Activated naive CD8-positive, alpha-beta T cell treated with anti-CD3 and anti-CD28 coated beads for 36 hours (primary cell): ENCODE data around the gene TXNL4B. TPM values are rescaled to one million over a fixed set of nuclear protein-coding genes. Genes with fewer than 3 reads are reported as not detected.

Experiments used
- DNase-seq: peaks from one replicate; pipeline ENCODE4 v3.0.0; 2021
- H3K27ac Mint-ChIP-seq: one replicate; pipeline ENCODE4 v1.8.0; 2022; ENCODE audit warnings: mild to moderate bottlenecking, moderate library complexity, mixed read lengths
- H3K27me3 Mint-ChIP-seq: one replicate; pipeline ENCODE4 v1.8.0; 2022; ENCODE audit warnings: mild to moderate bottlenecking, mixed read lengths
- H3K36me3 Mint-ChIP-seq: one replicate; pipeline ENCODE4 v1.8.0; 2021; ENCODE audit warnings: mild to moderate bottlenecking, mixed read lengths
- H3K4me1 Mint-ChIP-seq: one replicate; pipeline ENCODE4 v1.8.0; 2021; ENCODE audit warnings: mixed read lengths
- H3K4me3 Mint-ChIP-seq: one replicate; pipeline ENCODE4 v1.8.0; 2022; ENCODE audit warnings: mild to moderate bottlenecking, moderate library complexity, mixed read lengths
- H3K9me3 Mint-ChIP-seq: one replicate; pipeline ENCODE4 v1.8.0; 2022; ENCODE audit warnings: mixed read lengths
- total RNA-seq, 2 experiments: library from RNA; stranded (reverse); gene quantifications; one replicate each; pipeline ENCODE4 v1.2.3, GENCODE V29; 2021

TXNL4B gene
- total RNA-seq, 2 experiments from 2014 or later = 26.7 to 31.1 TPM

- no peaks in the 10 kb centered on the region for H3K27me3 Mint-ChIP-seq
- H3K4me3 Mint-ChIP-seq = no peak overlapping the region
- H3K4me1 Mint-ChIP-seq = no peaks in the 10 kb centered on the region
- H3K9me3 Mint-ChIP-seq = no peaks in the 10 kb centered on the region
- H3K36me3 Mint-ChIP-seq = no peaks in the 10 kb centered on the region
- no peak overlapping the region for H3K27ac Mint-ChIP-seq
- DNase-seq = no peak
Measured at GRCh38 chr16:72123426-72123825, 30.0 kb upstream of the TXNL4B start.

DNA sequence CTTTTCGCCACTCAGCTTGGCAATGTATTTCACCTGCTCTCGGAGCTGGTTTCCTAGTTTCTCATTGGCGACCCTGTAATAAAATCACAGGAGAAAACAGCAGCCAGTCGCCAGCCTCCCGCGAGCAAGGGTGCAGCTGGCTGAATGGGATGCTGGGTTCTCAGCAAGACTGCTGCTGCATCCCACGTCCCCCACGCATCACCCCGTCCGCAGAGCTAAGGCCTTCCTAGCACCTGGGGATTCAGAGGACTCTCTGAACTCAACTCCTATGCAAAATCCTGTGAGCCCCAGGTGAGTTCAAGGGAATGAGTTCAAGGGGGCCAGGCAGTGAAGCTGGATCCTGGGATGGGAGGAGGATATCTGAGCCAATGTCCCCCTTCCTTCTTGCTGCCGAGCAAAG lies 29.5 kb upstream of the TXNL4B start:
- Mint-ChIP-seq H3K4me3 (no peak overlapping the region), H3K27me3 (no peaks in the 10 kb centered on the region), H3K27ac (no peak overlapping the region), H3K9me3 (no peaks in the 10 kb centered on the region), H3K36me3 (no peaks in the 10 kb centered on the region), H3K4me1 (no peaks in the 10 kb centered on the region)
- DNase-seq = no peak

DNA sequence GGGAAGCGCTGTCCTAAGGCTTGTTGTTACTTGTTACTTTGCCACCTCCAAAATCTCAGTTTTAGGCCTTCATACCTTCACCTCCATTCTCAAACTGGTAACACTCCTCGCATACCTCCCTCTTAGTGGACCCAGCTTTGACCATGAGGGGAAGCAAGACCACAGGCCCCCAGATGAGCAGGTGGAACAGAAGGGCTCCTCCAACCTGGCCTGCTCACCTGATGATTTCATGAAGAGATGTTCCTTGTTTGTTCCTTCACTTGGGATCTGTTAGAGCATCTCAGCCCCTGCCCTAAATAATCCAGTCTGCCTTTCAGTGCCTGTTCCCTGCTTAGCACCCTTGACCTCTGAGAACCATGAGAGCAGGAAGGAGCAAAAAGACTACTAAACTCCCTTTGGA lies 28.9 kb upstream of the TXNL4B start:
- no peak for DNase-seq
- H3K9me3 Mint-ChIP-seq = no peaks in the 10 kb centered on the region
- no peak overlapping the region for H3K27ac Mint-ChIP-seq
- no peaks in the 10 kb centered on the region for H3K36me3 Mint-ChIP-seq
- peaks cover 2% of the 10 kb centered on the region for H3K4me1 Mint-ChIP-seq
- H3K27me3 Mint-ChIP-seq = no peaks in the 10 kb centered on the region
- H3K4me3 Mint-ChIP-seq = no peak overlapping the region

DNA sequence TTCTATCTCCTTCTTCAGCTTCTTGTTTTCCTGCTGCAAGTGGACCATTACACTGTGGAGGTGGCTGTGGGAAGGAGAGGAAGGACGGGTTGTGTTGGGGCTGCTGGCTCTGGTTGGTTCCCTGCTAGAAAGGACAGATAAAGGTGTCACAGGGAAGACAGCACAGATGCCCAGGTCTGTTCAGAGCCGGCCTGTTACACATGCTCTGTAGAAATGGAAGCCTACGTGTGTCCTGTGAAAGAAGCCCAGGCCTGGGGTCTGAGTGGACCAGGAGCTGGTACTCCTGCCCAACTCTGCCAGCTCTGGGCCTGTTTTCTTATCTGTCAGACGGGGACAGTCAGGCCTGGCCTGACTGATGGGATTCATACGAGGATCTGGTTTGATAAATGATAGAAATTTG lies 26.6 kb upstream of the TXNL4B start:
- Mint-ChIP-seq H3K27ac (no peak overlapping the region), H3K36me3 (no peaks in the 10 kb centered on the region), H3K4me1 (peaks cover 2% of the 10 kb centered on the region), H3K27me3 (no peaks in the 10 kb centered on the region), H3K4me3 (no peak overlapping the region), H3K9me3 (no peaks in the 10 kb centered on the region)
- DNase-seq = no peak

DNA sequence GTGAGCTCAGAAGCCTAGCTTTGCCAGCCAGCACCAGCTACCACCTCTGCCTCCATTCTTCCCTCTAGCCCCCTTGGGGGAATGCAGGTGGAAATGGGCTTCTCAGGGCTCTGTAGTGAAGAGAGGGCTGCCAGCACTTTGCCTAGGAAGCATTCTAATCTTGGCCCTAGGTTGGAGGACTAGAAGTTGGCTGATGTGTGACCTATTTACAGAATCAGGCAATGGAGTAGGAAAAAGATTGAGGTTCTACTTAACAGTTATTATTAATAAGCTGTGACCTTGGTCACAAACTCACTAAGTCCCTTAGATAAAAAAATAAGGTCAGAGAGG lies 20.2 kb upstream of the TXNL4B start:
- no peak for DNase-seq
- no peaks in the 10 kb centered on the region for H3K27me3 Mint-ChIP-seq
- H3K9me3 Mint-ChIP-seq = no peaks in the 10 kb centered on the region
- H3K36me3 Mint-ChIP-seq = peaks cover 18% of the 10 kb centered on the region
- H3K4me3 Mint-ChIP-seq = no peak overlapping the region
- no peak overlapping the region for H3K27ac Mint-ChIP-seq
- H3K4me1 Mint-ChIP-seq = peaks cover 2% of the 10 kb centered on the region

DNA sequence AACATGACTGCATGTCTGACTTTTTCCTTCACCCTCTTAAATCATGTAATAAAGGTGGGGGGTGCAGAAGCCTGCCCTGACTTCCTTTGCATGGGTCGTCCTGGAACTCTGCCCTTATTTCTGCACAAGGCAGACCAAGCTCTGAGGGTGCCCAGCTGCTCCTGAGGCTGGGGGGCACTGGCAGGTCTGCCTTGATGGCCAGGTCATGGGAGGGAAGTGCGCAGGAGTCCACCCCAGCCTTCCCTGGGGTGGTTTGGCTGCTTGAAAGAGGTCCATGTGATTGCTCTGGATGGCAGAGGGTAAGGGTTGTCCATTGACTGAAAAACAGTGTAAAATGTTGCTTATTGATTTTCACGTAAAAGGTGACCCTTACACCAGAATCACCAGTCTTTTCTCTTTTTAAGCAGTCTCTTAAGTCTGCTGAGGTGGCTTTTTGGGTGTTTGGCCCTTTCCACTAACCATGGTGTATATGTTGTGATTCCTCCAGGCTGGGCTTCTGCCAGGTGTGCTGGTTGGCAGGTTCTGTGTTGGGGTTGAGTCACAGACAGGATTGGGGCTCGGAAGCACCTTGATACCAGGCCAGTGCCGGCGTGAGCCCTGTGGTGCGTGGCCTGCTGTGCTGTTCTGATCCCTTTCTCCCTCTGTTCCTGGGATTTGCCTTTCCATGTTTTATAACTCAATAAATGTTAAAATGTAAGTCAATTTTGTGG lies 19.6 kb upstream of the TXNL4B start:
- Mint-ChIP-seq H3K27me3 (no peaks in the 10 kb centered on the region), H3K4me1 (peaks cover 2% of the 10 kb centered on the region), H3K9me3 (no peaks in the 10 kb centered on the region), H3K4me3 (no peak overlapping the region), H3K36me3 (peaks cover 19% of the 10 kb centered on the region), H3K27ac (no peak overlapping the region)
- DNase-seq = no peak

GRCh38 chr16:72112452-72112792 lies 19.0 kb upstream of the TXNL4B start:
- DNase-seq = no peak
- Mint-ChIP-seq H3K36me3 (peaks cover 23% of the 10 kb centered on the region), H3K9me3 (no peaks in the 10 kb centered on the region), H3K4me1 (no peaks in the 10 kb centered on the region), H3K4me3 (no peak overlapping the region), H3K27ac (no peak overlapping the region), H3K27me3 (no peaks in the 10 kb centered on the region)

DNA sequence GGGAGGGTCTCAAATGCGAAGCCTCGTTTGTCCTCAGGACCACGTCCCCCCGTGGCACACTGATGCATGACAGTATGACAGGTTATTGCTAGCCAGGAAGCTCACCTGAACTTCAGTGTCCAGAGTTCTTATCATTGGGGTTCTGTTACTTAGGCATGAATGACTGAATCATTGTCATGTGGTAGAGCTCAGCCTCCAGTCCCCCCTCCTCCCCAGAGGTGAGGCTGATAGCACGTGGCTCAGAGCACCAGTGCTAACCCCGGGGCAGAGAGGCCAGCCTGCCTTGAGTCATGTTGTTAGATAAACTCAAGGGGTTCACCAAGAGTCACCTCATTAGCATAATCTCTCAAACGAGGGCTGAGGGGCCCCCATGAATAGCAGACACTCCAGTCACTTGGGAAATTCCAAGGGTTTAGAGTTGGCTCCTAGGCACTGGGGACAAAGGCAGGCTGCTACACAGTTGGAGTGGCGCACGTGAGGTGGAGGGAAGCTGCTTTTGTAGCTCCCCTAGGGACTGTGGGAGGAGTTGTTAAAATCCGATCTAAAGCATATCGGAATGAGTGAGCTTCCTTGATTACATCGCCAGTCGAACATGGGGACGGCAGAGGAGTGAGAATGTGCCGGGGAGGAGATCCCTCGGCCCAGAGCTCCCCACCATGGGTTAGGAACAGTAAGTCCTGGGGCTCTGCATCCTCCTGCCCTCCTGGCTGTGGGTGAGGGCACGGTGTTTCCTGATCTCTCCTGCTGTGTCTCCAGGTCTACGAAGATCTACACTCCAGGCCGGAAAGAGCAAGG lies 18.4 kb upstream of the TXNL4B start:
- Mint-ChIP-seq H3K27ac (no peak overlapping the region), H3K27me3 (no peaks in the 10 kb centered on the region), H3K4me3 (no peak overlapping the region), H3K4me1 (no peaks in the 10 kb centered on the region), H3K9me3 (no peaks in the 10 kb centered on the region), H3K36me3 (peaks cover 27% of the 10 kb centered on the region)
- DNase-seq = no peak

DNA sequence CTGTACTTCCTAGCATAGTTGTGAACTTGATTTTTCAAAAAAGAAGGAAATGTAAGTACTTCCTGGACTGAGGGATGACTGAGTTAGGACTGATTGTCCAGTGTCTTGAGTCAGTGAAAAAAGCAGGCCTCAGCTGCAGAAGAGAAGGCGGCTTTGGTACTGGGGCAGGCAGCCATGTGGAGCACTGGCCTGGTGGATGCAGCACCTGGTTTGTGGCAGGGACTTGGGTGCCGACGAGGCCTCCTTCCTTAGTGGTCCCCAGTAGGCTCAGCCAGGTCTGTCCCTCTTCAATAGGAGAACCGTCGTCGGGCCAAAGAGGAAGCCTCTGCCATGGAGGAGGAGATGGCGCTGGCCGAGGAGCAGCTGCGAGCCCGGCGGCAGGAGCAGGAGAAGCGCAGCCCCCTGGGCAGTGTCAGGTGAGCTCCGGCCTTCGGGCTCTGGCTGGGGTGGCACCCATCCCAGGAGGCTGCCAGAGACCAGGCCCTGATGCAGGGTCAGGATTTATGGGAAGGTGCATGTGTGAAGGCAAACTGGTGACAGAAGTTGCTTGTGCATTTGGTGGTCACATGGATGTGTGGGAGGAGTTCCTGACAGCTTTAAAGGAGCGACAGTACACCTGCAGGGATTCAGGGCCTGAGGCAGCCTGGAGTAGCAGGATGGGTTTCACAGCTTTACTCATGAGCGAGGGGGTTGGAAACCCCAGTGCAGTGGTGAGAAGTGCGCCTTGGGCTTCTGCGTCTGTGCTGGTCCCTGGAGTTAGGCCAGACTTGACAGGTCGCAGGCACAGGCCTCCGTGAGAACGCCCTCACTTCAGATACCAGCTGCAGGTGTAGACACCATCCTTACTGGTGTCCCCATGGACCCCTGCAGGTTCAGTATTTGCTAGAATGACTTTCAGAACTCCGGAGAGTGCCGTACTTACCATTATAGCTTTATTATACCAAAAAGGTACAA lies 17.5 kb upstream of the TXNL4B start:
- Mint-ChIP-seq H3K4me1 (no peaks in the 10 kb centered on the region), H3K4me3 (no peak overlapping the region), H3K36me3 (peaks cover 28% of the 10 kb centered on the region), H3K9me3 (no peaks in the 10 kb centered on the region), H3K27ac (no peak overlapping the region), H3K27me3 (no peaks in the 10 kb centered on the region)
- no peak for DNase-seq

DNA sequence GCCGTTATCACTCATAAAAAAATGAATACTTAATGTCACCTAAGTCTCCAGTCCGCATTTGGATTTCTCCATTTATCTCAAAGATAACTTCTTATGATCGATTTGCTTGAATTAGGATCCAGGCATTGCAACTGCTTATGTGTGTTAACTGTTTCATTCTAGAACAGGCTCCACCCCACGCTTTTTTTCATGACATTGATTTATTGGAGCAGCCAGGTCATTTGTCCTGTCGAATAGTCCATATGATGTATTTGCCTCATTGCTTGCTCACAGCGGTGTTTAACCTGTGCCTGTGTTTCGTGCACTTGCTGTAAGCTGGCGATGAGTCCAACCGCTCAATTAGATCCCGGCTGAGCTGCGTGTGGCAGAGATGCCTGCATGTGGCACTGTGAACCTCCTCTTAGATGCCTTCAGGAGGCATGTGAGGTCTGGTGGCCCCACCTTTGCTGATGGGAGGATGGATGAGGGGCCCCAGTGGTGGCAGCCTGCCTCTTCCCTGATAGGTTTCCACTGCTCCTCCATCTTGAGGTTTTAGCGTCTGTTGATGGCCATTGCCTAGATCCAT lies 16.6 kb upstream of the TXNL4B start:
- Mint-ChIP-seq H3K4me3 (no peak overlapping the region), H3K4me1 (no peaks in the 10 kb centered on the region), H3K27ac (no peak overlapping the region), H3K27me3 (no peaks in the 10 kb centered on the region), H3K9me3 (no peaks in the 10 kb centered on the region), H3K36me3 (peaks cover 31% of the 10 kb centered on the region)
- no peak for DNase-seq

- H3K4me3 Mint-ChIP-seq = no peak overlapping the region
- no peaks in the 10 kb centered on the region for H3K4me1 Mint-ChIP-seq
- H3K27ac Mint-ChIP-seq = no peak overlapping the region
- H3K27me3 Mint-ChIP-seq = no peaks in the 10 kb centered on the region
- DNase-seq = no peak
- H3K36me3 Mint-ChIP-seq = peaks cover 29% of the 10 kb centered on the region
- no peaks in the 10 kb centered on the region for H3K9me3 Mint-ChIP-seq
Measured at GRCh38 chr16:72109300-72109699, 15.9 kb upstream of the TXNL4B start.

DNA sequence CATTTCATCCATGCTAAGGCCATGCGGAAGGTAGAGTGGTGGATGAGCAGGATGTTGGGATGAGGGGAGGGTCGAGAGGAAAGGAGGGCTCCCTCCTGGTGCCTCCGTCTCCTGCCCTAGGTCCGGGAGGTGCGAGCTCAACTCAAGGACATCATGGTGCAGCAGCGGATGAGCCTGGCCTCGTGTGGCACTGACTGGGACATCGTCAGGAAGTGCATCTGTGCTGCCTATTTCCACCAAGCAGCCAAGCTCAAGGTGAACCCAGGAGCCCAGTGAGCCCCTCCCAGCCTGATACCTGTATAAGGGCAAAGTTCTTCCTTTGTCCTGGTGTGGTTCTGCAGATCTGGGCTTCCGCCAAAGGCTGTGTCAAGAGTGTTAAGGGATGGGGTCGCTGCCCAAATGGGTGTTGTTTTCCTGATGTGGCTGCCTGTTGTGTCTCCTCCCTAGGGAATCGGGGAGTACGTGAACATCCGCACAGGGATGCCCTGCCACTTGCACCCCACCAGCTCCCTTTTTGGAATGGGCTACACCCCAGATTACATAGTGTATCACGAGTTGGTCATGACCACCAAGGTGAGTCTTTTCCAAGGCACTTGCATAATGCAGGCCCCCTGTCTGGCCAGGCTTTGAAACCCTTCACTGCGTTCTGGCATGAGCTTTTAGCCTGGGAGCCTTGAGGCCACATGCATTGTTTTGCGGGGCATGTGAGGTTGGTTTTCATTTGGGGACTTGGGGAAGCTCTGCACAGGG lies 15.1 kb upstream of the TXNL4B start:
- no peak overlapping the region for H3K4me3 Mint-ChIP-seq
- no peaks in the 10 kb centered on the region for H3K4me1 Mint-ChIP-seq
- H3K36me3 Mint-ChIP-seq = peaks cover 29% of the 10 kb centered on the region
- DNase-seq = no peak
- H3K9me3 Mint-ChIP-seq = no peaks in the 10 kb centered on the region
- H3K27ac Mint-ChIP-seq = no peak overlapping the region
- no peaks in the 10 kb centered on the region for H3K27me3 Mint-ChIP-seq

DNA sequence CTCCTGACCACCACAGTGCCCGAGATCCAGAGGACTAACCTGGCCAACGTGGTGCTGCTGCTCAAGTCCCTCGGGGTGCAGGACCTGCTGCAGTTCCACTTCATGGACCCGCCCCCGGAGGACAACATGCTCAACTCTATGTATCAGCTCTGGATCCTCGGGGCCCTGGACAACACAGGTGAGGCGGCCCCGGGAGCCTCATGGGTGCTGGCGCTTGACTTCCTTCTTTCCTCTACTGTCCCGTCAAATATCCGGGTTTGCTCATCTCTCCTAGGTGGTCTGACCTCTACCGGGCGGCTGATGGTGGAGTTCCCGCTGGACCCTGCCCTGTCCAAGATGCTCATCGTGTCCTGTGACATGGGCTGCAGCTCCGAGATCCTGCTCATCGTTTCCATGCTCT lies 14.0 kb upstream of the TXNL4B start:
- H3K9me3 Mint-ChIP-seq = no peaks in the 10 kb centered on the region
- H3K36me3 Mint-ChIP-seq = peaks cover 34% of the 10 kb centered on the region
- H3K4me1 Mint-ChIP-seq = no peaks in the 10 kb centered on the region
- H3K27ac Mint-ChIP-seq = no peak overlapping the region
- no peak for DNase-seq
- no peaks in the 10 kb centered on the region for H3K27me3 Mint-ChIP-seq
- H3K4me3 Mint-ChIP-seq = no peak overlapping the region

- H3K4me1 Mint-ChIP-seq = no peaks in the 10 kb centered on the region
- no peak overlapping the region for H3K27ac Mint-ChIP-seq
- H3K4me3 Mint-ChIP-seq = no peak overlapping the region
- H3K27me3 Mint-ChIP-seq = no peaks in the 10 kb centered on the region
- H3K9me3 Mint-ChIP-seq = no peaks in the 10 kb centered on the region
- H3K36me3 Mint-ChIP-seq = peaks cover 32% of the 10 kb centered on the region
- DNase-seq = no peak
Measured at GRCh38 chr16:72105978-72106377, 12.6 kb upstream of the TXNL4B start.
